Uterus (tissue), 2 donors: ENCODE data around the gene DMD.

Experiments
- POLR2A ChIP-seq, 2 donors: fragments of 450-650 bp; IDR thresholded peaks; one replicate each; pipeline ENCODE4 v1.6.1; 2016; ENCODE audit warnings: antibody characterized with exemption in 2 of 2, mild to moderate bottlenecking in 1 of 2, moderate library complexity in 1 of 2
- TF ChIP-seq, protein P1 (sequence below), 4 experiments: fragments of 200-600 bp in 2 of 4; fragments of 450-650 bp in 2 of 4; sonication (generic) in 2 of 4; IDR thresholded peaks; one replicate each; pipeline ENCODE4 v1.5.1; 2016 to 2019; ENCODE audit warnings: antibody characterized with exemption in 4 of 4, mild to moderate bottlenecking in 2 of 4, moderate library complexity in 1 of 4

DNA sequence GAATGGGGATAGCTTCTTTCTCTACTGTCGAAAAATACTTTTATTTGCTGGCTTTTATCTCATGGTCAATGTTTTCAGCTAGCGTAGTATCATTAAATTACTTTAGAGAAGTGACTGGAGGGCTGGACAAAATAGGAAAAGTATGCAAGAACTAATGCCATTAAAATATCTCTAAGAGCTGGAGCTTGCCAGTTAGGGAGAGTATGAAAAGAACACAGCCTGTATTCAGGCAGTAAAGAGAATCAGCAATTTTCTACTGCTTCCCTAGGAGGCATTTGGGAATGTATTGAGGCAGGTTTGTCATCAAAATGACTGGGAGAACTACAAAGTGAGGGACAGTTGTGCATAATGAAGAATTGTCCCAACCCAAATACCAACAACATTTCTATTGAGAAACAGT, 2096.5 kb downstream of the DMD start:
- TF ChIP-seq, protein P1, sequence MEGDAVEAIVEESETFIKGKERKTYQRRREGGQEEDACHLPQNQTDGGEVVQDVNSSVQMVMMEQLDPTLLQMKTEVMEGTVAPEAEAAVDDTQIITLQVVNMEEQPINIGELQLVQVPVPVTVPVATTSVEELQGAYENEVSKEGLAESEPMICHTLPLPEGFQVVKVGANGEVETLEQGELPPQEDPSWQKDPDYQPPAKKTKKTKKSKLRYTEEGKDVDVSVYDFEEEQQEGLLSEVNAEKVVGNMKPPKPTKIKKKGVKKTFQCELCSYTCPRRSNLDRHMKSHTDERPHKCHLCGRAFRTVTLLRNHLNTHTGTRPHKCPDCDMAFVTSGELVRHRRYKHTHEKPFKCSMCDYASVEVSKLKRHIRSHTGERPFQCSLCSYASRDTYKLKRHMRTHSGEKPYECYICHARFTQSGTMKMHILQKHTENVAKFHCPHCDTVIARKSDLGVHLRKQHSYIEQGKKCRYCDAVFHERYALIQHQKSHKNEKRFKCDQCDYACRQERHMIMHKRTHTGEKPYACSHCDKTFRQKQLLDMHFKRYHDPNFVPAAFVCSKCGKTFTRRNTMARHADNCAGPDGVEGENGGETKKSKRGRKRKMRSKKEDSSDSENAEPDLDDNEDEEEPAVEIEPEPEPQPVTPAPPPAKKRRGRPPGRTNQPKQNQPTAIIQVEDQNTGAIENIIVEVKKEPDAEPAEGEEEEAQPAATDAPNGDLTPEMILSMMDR (IDR thresholded peaks at IDR 0.05), result no peak
- TF ChIP-seq POLR2A (IDR thresholded peaks at IDR 0.05), result no peak
